ENCODE measurements around the gene TMEM45A. TPM values are rescaled to one million over a fixed set of nuclear protein-coding genes. Genes with fewer than 3 reads are reported as not detected.

Gene TMEM45A
- total RNA-seq, 1 experiment from 2014 or later = 10.1 TPM

DNA sequence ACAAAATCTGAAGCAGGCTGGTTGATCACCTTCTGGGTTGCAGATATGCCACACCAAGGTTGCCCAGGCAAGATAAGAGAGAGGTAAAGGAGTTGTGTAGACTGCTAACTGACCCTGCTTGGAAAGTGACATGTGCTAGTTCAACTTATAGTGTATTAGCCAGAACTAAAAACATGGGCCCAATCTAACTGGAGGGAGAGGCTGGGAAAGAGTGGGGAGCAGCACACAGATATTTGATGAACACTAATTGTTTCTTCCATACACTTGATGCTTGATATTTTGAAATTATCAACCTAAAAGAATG lies 61.9 kb downstream of the TMEM45A start:
- no peaks in the 10 kb centered on the region for H3K27me3 ChIP-seq (ENCODE audit: insufficient read depth, low read length)
- no peak overlapping the region for H2BK20ac ChIP-seq (ENCODE audit: low read depth, low read length, poor library complexity, severe bottlenecking)
- TF ChIP-seq, protein P1, sequence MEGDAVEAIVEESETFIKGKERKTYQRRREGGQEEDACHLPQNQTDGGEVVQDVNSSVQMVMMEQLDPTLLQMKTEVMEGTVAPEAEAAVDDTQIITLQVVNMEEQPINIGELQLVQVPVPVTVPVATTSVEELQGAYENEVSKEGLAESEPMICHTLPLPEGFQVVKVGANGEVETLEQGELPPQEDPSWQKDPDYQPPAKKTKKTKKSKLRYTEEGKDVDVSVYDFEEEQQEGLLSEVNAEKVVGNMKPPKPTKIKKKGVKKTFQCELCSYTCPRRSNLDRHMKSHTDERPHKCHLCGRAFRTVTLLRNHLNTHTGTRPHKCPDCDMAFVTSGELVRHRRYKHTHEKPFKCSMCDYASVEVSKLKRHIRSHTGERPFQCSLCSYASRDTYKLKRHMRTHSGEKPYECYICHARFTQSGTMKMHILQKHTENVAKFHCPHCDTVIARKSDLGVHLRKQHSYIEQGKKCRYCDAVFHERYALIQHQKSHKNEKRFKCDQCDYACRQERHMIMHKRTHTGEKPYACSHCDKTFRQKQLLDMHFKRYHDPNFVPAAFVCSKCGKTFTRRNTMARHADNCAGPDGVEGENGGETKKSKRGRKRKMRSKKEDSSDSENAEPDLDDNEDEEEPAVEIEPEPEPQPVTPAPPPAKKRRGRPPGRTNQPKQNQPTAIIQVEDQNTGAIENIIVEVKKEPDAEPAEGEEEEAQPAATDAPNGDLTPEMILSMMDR (conservative IDR thresholded peaks at IDR 0.05) = no peak
- Mint-ChIP-seq H3K36me3 (ENCODE audit: insufficient read depth in 1 of 3, low read depth in 3 of 3) (no peaks in the 10 kb centered on the region; a peak in 1 of 7 replicates), H3K4me3 (no peak overlapping the region), H3K27ac (no peak overlapping the region), H3K9me3 (no peaks in the 10 kb centered on the region), H3K27me3 (ENCODE audit: low read depth) (no peaks in the 10 kb centered on the region), H3K4me1 (no peaks in the 10 kb centered on the region)
- no peaks in the 10 kb centered on the region for H3K9me3 ChIP-seq (ENCODE audit: control insufficient read depth, low read depth, low read length)
- H2AFZ ChIP-seq (ENCODE audit: low read length) = no peak overlapping the region
- no peak overlapping the region for H2BK12ac ChIP-seq (ENCODE audit: insufficient read length, low read depth, low read length)
- no peak overlapping the region for H3K4me2 ChIP-seq (ENCODE audit: insufficient read depth, insufficient read length, low read length)
- no peak overlapping the region for H4K8ac ChIP-seq (replicated peaks; ENCODE audit: insufficient read length, low read depth, low read length)
- H2BK15ac ChIP-seq (ENCODE audit: low read depth, low read length) = no peak overlapping the region
- no peak overlapping the region for H3K23ac ChIP-seq (ENCODE audit: insufficient read length, low read depth, low read length)
- no peak overlapping the region for H3K9ac ChIP-seq (ENCODE audit: extremely low read depth, insufficient read length, low read length)
- H2BK120ac ChIP-seq (ENCODE audit: low read depth, low read length, poor library complexity, severe bottlenecking) = no peak overlapping the region
- H3K23me2 ChIP-seq (ENCODE audit: insufficient read length, low read depth, low read length, poor library complexity, severe bottlenecking) = no peaks in the 10 kb centered on the region
- H3T11ph ChIP-seq (ENCODE audit: low read length) = no peak overlapping the region
- H3K27ac ChIP-seq (ENCODE audit: insufficient read length, low read depth, low read length) = no peak overlapping the region
- DNase-seq = no peak
- H3K14ac ChIP-seq (ENCODE audit: insufficient read depth, low read length) = no peak overlapping the region
- H2AK5ac ChIP-seq (ENCODE audit: insufficient read length, low read length) = no peak overlapping the region
- no peaks in the 10 kb centered on the region for H3K79me1 ChIP-seq (ENCODE audit: insufficient read depth, low read depth, low read length, poor library complexity, severe bottlenecking)
- H3K4me1 ChIP-seq (ENCODE audit: insufficient read depth, low read length) = no peaks in the 10 kb centered on the region
- no peaks in the 10 kb centered on the region for H3K79me2 ChIP-seq (ENCODE audit: insufficient read depth, low read length)
- H4K5ac ChIP-seq (ENCODE audit: insufficient read length, low read depth, low read length) = no peak overlapping the region
- no peaks in the 10 kb centered on the region for H4K20me1 ChIP-seq (ENCODE audit: control insufficient read depth, insufficient read depth, insufficient read length)
- no peak overlapping the region for H3K56ac ChIP-seq (ENCODE audit: insufficient read length, low read depth, low read length)
- no peak overlapping the region for H3K4ac ChIP-seq (ENCODE audit: low read depth, low read length)
- H2BK5ac ChIP-seq (ENCODE audit: insufficient read length, low read length) = no peak overlapping the region
- H4K91ac ChIP-seq (ENCODE audit: insufficient read length, low read depth, low read length) = no peak overlapping the region
- H3K18ac ChIP-seq (ENCODE audit: insufficient read length, low read depth, low read length) = no peak overlapping the region
